Measurements from ENCODE around the gene AMD1.
A peak's percentile ranks its signal among the peaks of the same experiment; 100 is the strongest.

AMD1 gene

GRCh38 chr6:110853754-110854477 lies 20.7 kb upstream of the AMD1 start:
- H3K36me3 ChIP-seq (ENCODE audit: control insufficient read depth in 2 of 2, insufficient read depth in 2 of 2, low read length in 2 of 2): no peaks in the 10 kb centered on the region
- H3K4me1 ChIP-seq (ENCODE audit: control insufficient read depth in 2 of 2, insufficient read depth in 2 of 2, low read length in 2 of 2): no peaks in the 10 kb centered on the region
- H3K9me3 ChIP-seq (ENCODE audit: control insufficient read depth in 2 of 2, low read length in 2 of 2): no peaks in the 10 kb centered on the region
- H3K9ac ChIP-seq (ENCODE audit: low read depth in 1 of 2, low read length in 2 of 2): no peak overlapping the region
- H3K27ac ChIP-seq (ENCODE audit: low read depth in 2 of 2, low read length in 2 of 2): no peak overlapping the region
- H3K27me3 ChIP-seq (ENCODE audit: control insufficient read depth in 2 of 2, insufficient read depth in 2 of 2, low read length in 2 of 2): no peaks in the 10 kb centered on the region
- no peak overlapping the region for H3K4me3 ChIP-seq (ENCODE audit: low read length in 2 of 2)

GRCh38 chr6:110856296-110856695 lies 18.3 kb upstream of the AMD1 start:
- H3K36me3 ChIP-seq (ENCODE audit: control insufficient read depth in 2 of 2, insufficient read depth in 2 of 2, low read length in 2 of 2): no peaks in the 10 kb centered on the region
- no peak overlapping the region for H3K4me3 ChIP-seq (ENCODE audit: low read length in 2 of 2)
- H3K9me3 ChIP-seq (ENCODE audit: control insufficient read depth in 2 of 2, low read length in 2 of 2): no peaks in the 10 kb centered on the region
- no peak overlapping the region for H3K9ac ChIP-seq (ENCODE audit: low read depth in 1 of 2, low read length in 2 of 2)
- no peaks in the 10 kb centered on the region for H3K27me3 ChIP-seq (ENCODE audit: control insufficient read depth in 2 of 2, insufficient read depth in 2 of 2, low read length in 2 of 2)
- no peaks in the 10 kb centered on the region for H3K4me1 ChIP-seq (ENCODE audit: control insufficient read depth in 2 of 2, insufficient read depth in 2 of 2, low read length in 2 of 2)
- no peak overlapping the region for H3K27ac ChIP-seq (ENCODE audit: low read depth in 2 of 2, low read length in 2 of 2)

- Histone ChIP-seq H3K4me1 (ENCODE audit: control insufficient read depth in 2 of 2, insufficient read depth in 2 of 2, low read length in 2 of 2) (no peaks in the 10 kb centered on the region), H3K9ac (ENCODE audit: low read depth in 1 of 2, low read length in 2 of 2) (no peak overlapping the region), H3K27ac (ENCODE audit: low read depth in 2 of 2, low read length in 2 of 2) (no peak overlapping the region), H3K9me3 (ENCODE audit: control insufficient read depth in 2 of 2, low read length in 2 of 2) (no peaks in the 10 kb centered on the region), H3K36me3 (ENCODE audit: control insufficient read depth in 2 of 2, insufficient read depth in 2 of 2, low read length in 2 of 2) (no peaks in the 10 kb centered on the region), H3K27me3 (ENCODE audit: control insufficient read depth in 2 of 2, insufficient read depth in 2 of 2, low read length in 2 of 2) (no peaks in the 10 kb centered on the region), H3K4me3 (ENCODE audit: low read length in 2 of 2) (no peak overlapping the region)
Measured at GRCh38 chr6:110858016-110858415, 16.6 kb upstream of the AMD1 start.

- Histone ChIP-seq H3K36me3 (ENCODE audit: control insufficient read depth in 2 of 2, insufficient read depth in 2 of 2, low read length in 2 of 2) (no peaks in the 10 kb centered on the region), H3K4me3 (ENCODE audit: low read length in 2 of 2) (no peak overlapping the region), H3K4me1 (ENCODE audit: control insufficient read depth in 2 of 2, insufficient read depth in 2 of 2, low read length in 2 of 2) (no peaks in the 10 kb centered on the region), H3K27me3 (ENCODE audit: control insufficient read depth in 2 of 2, insufficient read depth in 2 of 2, low read length in 2 of 2) (no peaks in the 10 kb centered on the region), H3K9me3 (ENCODE audit: control insufficient read depth in 2 of 2, low read length in 2 of 2) (no peaks in the 10 kb centered on the region), H3K9ac (ENCODE audit: low read depth in 1 of 2, low read length in 2 of 2) (no peak overlapping the region), H3K27ac (ENCODE audit: low read depth in 2 of 2, low read length in 2 of 2) (no peak overlapping the region)
Measured at GRCh38 chr6:110858562-110859214, 15.9 kb upstream of the AMD1 start.

GRCh38 chr6:110859335-110859792 lies 15.2 kb upstream of the AMD1 start:
- H3K4me3 ChIP-seq (ENCODE audit: low read length in 2 of 2): peak overlapping the region in 1 of 2 donors; percentile 48
- no peaks in the 10 kb centered on the region for H3K36me3 ChIP-seq (ENCODE audit: control insufficient read depth in 2 of 2, insufficient read depth in 2 of 2, low read length in 2 of 2)
- H3K9me3 ChIP-seq (ENCODE audit: control insufficient read depth in 2 of 2, low read length in 2 of 2): no peaks in the 10 kb centered on the region
- H3K27me3 ChIP-seq (ENCODE audit: control insufficient read depth in 2 of 2, insufficient read depth in 2 of 2, low read length in 2 of 2): no peaks in the 10 kb centered on the region
- H3K27ac ChIP-seq (ENCODE audit: low read depth in 2 of 2, low read length in 2 of 2): no peak overlapping the region
- no peak overlapping the region for H3K9ac ChIP-seq (ENCODE audit: low read depth in 1 of 2, low read length in 2 of 2)
- no peaks in the 10 kb centered on the region for H3K4me1 ChIP-seq (ENCODE audit: control insufficient read depth in 2 of 2, insufficient read depth in 2 of 2, low read length in 2 of 2)

GRCh38 chr6:110864824-110865223 lies 9.8 kb upstream of the AMD1 start:
- H3K4me1 ChIP-seq (ENCODE audit: control insufficient read depth in 2 of 2, insufficient read depth in 2 of 2, low read length in 2 of 2): no peaks in the 10 kb centered on the region
- H3K27me3 ChIP-seq (ENCODE audit: control insufficient read depth in 2 of 2, insufficient read depth in 2 of 2, low read length in 2 of 2): no peaks in the 10 kb centered on the region
- no peak overlapping the region for H3K4me3 ChIP-seq (ENCODE audit: low read length in 2 of 2)
- H3K27ac ChIP-seq (ENCODE audit: low read depth in 2 of 2, low read length in 2 of 2): no peak overlapping the region
- no peaks in the 10 kb centered on the region for H3K9me3 ChIP-seq (ENCODE audit: control insufficient read depth in 2 of 2, low read length in 2 of 2)
- H3K9ac ChIP-seq (ENCODE audit: low read depth in 1 of 2, low read length in 2 of 2): no peak overlapping the region
- no peaks in the 10 kb centered on the region for H3K36me3 ChIP-seq (ENCODE audit: control insufficient read depth in 2 of 2, insufficient read depth in 2 of 2, low read length in 2 of 2)

- Histone ChIP-seq H3K9ac (ENCODE audit: low read depth in 1 of 2, low read length in 2 of 2) (peak overlapping the region; percentile 74 to 85), H3K4me3 (ENCODE audit: low read length in 2 of 2) (peak overlapping the region; percentile 73 to 95), H3K27me3 (ENCODE audit: control insufficient read depth in 2 of 2, insufficient read depth in 2 of 2, low read length in 2 of 2) (no peaks in the 10 kb centered on the region), H3K36me3 (ENCODE audit: control insufficient read depth in 2 of 2, insufficient read depth in 2 of 2, low read length in 2 of 2) (no peaks in the 10 kb centered on the region), H3K4me1 (ENCODE audit: control insufficient read depth in 2 of 2, insufficient read depth in 2 of 2, low read length in 2 of 2) (peaks cover 28 to 33% of the 10 kb centered on the region in 2 donors), H3K27ac (ENCODE audit: low read depth in 2 of 2, low read length in 2 of 2) (peak overlapping the region; percentile 92 to 94), H3K9me3 (ENCODE audit: control insufficient read depth in 2 of 2, low read length in 2 of 2) (no peaks in the 10 kb centered on the region)
Measured at GRCh38 chr6:110874880-110875547, 429 bp downstream of the AMD1 start.

- Histone ChIP-seq H3K4me1 (ENCODE audit: control insufficient read depth in 2 of 2, insufficient read depth in 2 of 2, low read length in 2 of 2) (peaks cover 30 to 37% of the 10 kb centered on the region in 2 donors), H3K36me3 (ENCODE audit: control insufficient read depth in 2 of 2, insufficient read depth in 2 of 2, low read length in 2 of 2) (no peaks in the 10 kb centered on the region), H3K9me3 (ENCODE audit: control insufficient read depth in 2 of 2, low read length in 2 of 2) (no peaks in the 10 kb centered on the region), H3K4me3 (ENCODE audit: low read length in 2 of 2) (peak overlapping the region; percentile 73 to 95), H3K27ac (ENCODE audit: low read depth in 2 of 2, low read length in 2 of 2) (peak overlapping the region; percentile 92 to 94), H3K27me3 (ENCODE audit: control insufficient read depth in 2 of 2, insufficient read depth in 2 of 2, low read length in 2 of 2) (no peaks in the 10 kb centered on the region), H3K9ac (ENCODE audit: low read depth in 1 of 2, low read length in 2 of 2) (peak overlapping the region; percentile 74 to 85)
Measured at GRCh38 chr6:110875548-110876169, 1.1 kb downstream of the AMD1 start.

GRCh38 chr6:110876170-110876773 lies 1.7 kb downstream of the AMD1 start:
- Histone ChIP-seq H3K27ac (ENCODE audit: low read depth in 2 of 2, low read length in 2 of 2) (peak overlapping the region; percentile 92 to 94), H3K4me3 (ENCODE audit: low read length in 2 of 2) (peak overlapping the region; percentile 73 to 95), H3K36me3 (ENCODE audit: control insufficient read depth in 2 of 2, insufficient read depth in 2 of 2, low read length in 2 of 2) (no peaks in the 10 kb centered on the region), H3K9ac (ENCODE audit: low read depth in 1 of 2, low read length in 2 of 2) (peak overlapping the region; percentile 74 to 85), H3K9me3 (ENCODE audit: control insufficient read depth in 2 of 2, low read length in 2 of 2) (no peaks in the 10 kb centered on the region), H3K27me3 (ENCODE audit: control insufficient read depth in 2 of 2, insufficient read depth in 2 of 2, low read length in 2 of 2) (no peaks in the 10 kb centered on the region), H3K4me1 (ENCODE audit: control insufficient read depth in 2 of 2, insufficient read depth in 2 of 2, low read length in 2 of 2) (peaks cover 33 to 38% of the 10 kb centered on the region in 2 donors)

All from mucosa of rectum (tissue), 2 donors.